ENCODE data around the gene ITGB1. TPM values are rescaled to one million over a fixed set of nuclear protein-coding genes. Genes with fewer than 3 reads are reported as not detected.

Gene ITGB1
- total RNA-seq, 1 experiment from 2014 or later: 317 TPM

GRCh38 chr10:32929634-32930033 is 28.4 kb downstream of the ITGB1 start (continued):
- TF ChIP-seq, protein P1, sequence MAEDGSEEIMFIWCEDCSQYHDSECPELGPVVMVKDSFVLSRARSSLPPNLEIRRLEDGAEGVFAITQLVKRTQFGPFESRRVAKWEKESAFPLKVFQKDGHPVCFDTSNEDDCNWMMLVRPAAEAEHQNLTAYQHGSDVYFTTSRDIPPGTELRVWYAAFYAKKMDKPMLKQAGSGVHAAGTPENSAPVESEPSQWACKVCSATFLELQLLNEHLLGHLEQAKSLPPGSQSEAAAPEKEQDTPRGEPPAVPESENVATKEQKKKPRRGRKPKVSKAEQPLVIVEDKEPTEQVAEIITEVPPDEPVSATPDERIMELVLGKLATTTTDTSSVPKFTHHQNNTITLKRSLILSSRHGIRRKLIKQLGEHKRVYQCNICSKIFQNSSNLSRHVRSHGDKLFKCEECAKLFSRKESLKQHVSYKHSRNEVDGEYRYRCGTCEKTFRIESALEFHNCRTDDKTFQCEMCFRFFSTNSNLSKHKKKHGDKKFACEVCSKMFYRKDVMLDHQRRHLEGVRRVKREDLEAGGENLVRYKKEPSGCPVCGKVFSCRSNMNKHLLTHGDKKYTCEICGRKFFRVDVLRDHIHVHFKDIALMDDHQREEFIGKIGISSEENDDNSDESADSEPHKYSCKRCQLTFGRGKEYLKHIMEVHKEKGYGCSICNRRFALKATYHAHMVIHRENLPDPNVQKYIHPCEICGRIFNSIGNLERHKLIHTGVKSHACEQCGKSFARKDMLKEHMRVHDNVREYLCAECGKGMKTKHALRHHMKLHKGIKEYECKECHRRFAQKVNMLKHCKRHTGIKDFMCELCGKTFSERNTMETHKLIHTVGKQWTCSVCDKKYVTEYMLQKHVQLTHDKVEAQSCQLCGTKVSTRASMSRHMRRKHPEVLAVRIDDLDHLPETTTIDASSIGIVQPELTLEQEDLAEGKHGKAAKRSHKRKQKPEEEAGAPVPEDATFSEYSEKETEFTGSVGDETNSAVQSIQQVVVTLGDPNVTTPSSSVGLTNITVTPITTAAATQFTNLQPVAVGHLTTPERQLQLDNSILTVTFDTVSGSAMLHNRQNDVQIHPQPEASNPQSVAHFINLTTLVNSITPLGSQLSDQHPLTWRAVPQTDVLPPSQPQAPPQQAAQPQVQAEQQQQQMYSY (CRISPR knock-in tag; IDR thresholded peaks at IDR 0.05): no peak

DNA sequence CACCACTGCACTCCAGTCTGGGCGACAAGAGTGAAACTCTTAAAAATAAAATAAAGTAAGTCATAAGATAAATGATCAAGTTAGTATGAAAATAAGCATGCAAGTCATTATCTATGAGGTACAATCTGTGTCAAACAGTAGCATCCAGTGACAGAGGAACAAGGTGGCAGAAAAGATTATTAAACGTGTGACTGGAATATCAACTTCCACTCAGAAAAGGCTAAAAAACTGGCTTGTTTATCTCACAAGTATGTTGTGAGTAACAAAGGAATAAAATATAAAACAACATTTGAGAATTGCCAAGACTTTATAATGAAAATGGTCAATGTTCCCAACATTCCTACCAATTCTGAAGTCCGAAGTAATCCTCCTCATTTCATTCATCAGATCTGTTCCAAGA is 30.3 kb downstream of the ITGB1 start:
- no peak overlapping the region for H3K27ac Mint-ChIP-seq
- H3K4me1 Mint-ChIP-seq: peaks cover 8% of the 10 kb centered on the region
- POLR2A ChIA-PET: no interaction called here
- DNase-seq (ENCODE audit: low spot score): no peak
- H3K36me3 Mint-ChIP-seq: peaks cover 68% of the 10 kb centered on the region
- CTCF ChIA-PET: no interaction called here
- TF ChIP-seq NR2C2 (CRISPR knock-in tag; IDR thresholded peaks at IDR 0.05) (no peak), RORB (CRISPR knock-in tag; IDR thresholded peaks at IDR 0.05) (no peak), FOXJ3 (CRISPR knock-in tag; IDR thresholded peaks at IDR 0.05; ENCODE audit: borderline replicate concordance) (no peak), TEAD4 (CRISPR knock-in tag; IDR thresholded peaks at IDR 0.05) (no peak), GTF2I (CRISPR knock-in tag; conservative IDR thresholded peaks at IDR 0.05) (no peak), MLX (CRISPR knock-in tag; IDR thresholded peaks at IDR 0.05) (no peak), CREB1 (CRISPR knock-in tag; IDR thresholded peaks at IDR 0.05) (no peak)
- TF ChIP-seq, protein P2, sequence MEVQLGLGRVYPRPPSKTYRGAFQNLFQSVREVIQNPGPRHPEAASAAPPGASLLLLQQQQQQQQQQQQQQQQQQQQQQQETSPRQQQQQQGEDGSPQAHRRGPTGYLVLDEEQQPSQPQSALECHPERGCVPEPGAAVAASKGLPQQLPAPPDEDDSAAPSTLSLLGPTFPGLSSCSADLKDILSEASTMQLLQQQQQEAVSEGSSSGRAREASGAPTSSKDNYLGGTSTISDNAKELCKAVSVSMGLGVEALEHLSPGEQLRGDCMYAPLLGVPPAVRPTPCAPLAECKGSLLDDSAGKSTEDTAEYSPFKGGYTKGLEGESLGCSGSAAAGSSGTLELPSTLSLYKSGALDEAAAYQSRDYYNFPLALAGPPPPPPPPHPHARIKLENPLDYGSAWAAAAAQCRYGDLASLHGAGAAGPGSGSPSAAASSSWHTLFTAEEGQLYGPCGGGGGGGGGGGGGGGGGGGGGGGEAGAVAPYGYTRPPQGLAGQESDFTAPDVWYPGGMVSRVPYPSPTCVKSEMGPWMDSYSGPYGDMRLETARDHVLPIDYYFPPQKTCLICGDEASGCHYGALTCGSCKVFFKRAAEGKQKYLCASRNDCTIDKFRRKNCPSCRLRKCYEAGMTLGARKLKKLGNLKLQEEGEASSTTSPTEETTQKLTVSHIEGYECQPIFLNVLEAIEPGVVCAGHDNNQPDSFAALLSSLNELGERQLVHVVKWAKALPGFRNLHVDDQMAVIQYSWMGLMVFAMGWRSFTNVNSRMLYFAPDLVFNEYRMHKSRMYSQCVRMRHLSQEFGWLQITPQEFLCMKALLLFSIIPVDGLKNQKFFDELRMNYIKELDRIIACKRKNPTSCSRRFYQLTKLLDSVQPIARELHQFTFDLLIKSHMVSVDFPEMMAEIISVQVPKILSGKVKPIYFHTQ (CRISPR knock-in tag; IDR thresholded peaks at IDR 0.05): no peak
- TF ChIP-seq, protein P3, sequence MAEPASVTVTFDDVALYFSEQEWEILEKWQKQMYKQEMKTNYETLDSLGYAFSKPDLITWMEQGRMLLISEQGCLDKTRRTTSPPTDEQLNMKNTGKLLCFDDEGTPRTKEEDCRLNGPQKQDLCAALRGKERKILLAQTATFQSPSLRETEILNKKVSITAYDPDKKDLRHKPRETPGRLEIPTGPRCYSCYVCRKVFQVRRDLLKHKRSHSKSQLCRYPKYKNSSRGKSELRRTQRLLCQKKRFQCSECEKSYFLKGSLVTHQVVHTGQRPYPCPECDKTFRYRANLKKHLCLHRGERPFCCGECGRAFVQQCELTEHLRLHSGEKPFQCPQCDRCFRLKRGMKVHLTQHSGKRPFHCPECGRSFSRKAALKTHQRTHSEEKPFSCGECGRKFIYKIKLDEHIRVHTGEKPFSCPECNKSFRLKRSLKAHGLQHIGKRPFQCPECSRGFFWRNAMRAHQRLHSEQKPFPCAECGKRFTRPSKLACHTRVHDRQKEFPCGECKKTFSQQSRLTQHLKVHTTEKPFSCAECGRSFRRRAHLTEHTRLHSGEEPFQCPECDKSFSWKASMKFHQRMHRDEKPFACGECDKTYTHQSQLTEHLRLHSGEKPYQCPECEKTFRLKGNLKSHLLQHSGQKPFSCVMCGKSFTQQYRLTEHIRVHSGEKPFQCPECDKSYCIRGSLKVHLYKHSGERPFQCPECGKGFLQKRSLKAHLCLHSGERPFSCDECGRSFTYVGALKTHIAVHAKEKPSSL (CRISPR knock-in tag; conservative IDR thresholded peaks at IDR 0.05): no peak
- TF ChIP-seq, protein P1 (CRISPR knock-in tag; IDR thresholded peaks at IDR 0.05): no peak
- TF ChIP-seq, protein P4, sequence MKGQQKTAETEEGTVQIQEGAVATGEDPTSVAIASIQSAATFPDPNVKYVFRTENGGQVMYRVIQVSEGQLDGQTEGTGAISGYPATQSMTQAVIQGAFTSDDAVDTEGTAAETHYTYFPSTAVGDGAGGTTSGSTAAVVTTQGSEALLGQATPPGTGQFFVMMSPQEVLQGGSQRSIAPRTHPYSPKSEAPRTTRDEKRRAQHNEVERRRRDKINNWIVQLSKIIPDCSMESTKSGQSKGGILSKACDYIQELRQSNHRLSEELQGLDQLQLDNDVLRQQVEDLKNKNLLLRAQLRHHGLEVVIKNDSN (CRISPR knock-in tag; IDR thresholded peaks at IDR 0.05): no peak
- no peak overlapping the region for H3K4me3 Mint-ChIP-seq
- H3K27me3 Mint-ChIP-seq (ENCODE audit: low read depth): no peaks in the 10 kb centered on the region
- ATAC-seq: no peak
- peaks cover 11% of the 10 kb centered on the region for H3K9me3 Mint-ChIP-seq

Data from WTC11 (cell line).